B cell (primary cell): ENCODE results near the gene TYK2. TPM values are rescaled to one million over a fixed set of nuclear protein-coding genes. Genes with fewer than 3 reads are reported as not detected.

ENCODE experiments used
- ATAC-seq: fragments of 200-7000 bp; cut with Tn5 transposase; one replicate; pipeline ENCODE4 v1.10.0; 2021; ENCODE audit warnings: low read depth, mild to moderate bottlenecking, moderate number of reproducible peaks, moderate library complexity
- CTCF ChIA-PET: fragments of 350-600 bp; sonication (Branson Sonifier 250); formaldehyde crosslinking; loops from one replicate; lab custom pipeline; 2021; ENCODE audit warnings: antibody characterized with exemption, inconsistent platforms; lab: Charles Lee
- POLR2A ChIA-PET: fragments of 350-600 bp; sonication (Branson Sonifier 250); formaldehyde crosslinking; loops from one replicate; lab custom pipeline; 2021; ENCODE audit warnings: antibody characterized with exemption; lab: Charles Lee
- DNase-seq: peaks from one replicate; pipeline ENCODE4 v3.0.0; 2013
- H2AFZ ChIP-seq: 2 replicates; pipeline ENCODE4 v1.6.1; 2012; ENCODE audit warnings: mild to moderate bottlenecking, low read depth, low read length; ENCODE audit not compliant: insufficient read depth, poor library complexity, severe bottlenecking
- H3K27ac ChIP-seq, 2 donors: 1 replicate in 1 of 2; 2 replicates in 1 of 2; pipeline ENCODE4 v1.5.1; 2012 to 2013; ENCODE audit warnings: low read length in 2 of 2, mild to moderate bottlenecking in 2 of 2, moderate library complexity in 1 of 2
- H3K27me3 ChIP-seq, 4 experiments: fragments of 200-600 bp in 1 of 4; sonication (generic) in 1 of 4; replicated peaks in 1 of 4; 1 replicate in 2 of 4; 2 replicates in 2 of 4; pipeline versions ENCODE4 v1.6.1 to v1.7.0; 2013 to 2016; ENCODE audit warnings: low read length in 3 of 4, mild to moderate bottlenecking in 2 of 4, mixed read lengths in 1 of 4, moderate library complexity in 1 of 4; ENCODE audit not compliant: insufficient read depth in 4 of 4, control insufficient read depth in 3 of 4; ENCODE audit errors: control extremely low read depth in 1 of 4
- H3K36me3 ChIP-seq, 2 experiments: replicated peaks in 1 of 2; 1 replicate in 1 of 2; 2 replicates in 1 of 2; pipeline versions ENCODE4 v1.6.1 to v1.7.1; 2013; ENCODE audit warnings: low read length in 1 of 2; ENCODE audit not compliant: insufficient read depth in 2 of 2, control insufficient read depth in 1 of 2; ENCODE audit errors: control extremely low read depth in 1 of 2, extremely low read depth in 1 of 2
- H3K4me1 ChIP-seq, 2 donors: fragments of 200-600 bp in 1 of 2; sonication (generic) in 1 of 2; 1 replicate in 1 of 2; 2 replicates in 1 of 2; pipeline versions ENCODE4 v1.5.1 to v1.6.1; 2013 to 2017; ENCODE audit warnings: low read length in 2 of 2; ENCODE audit not compliant: control insufficient read depth in 2 of 2, insufficient read depth in 2 of 2
- H3K4me2 ChIP-seq: replicated peaks from 2 replicates; pipeline ENCODE3; 2012; ENCODE audit warnings: mild to moderate bottlenecking, low read depth, low read length; ENCODE audit not compliant: poor library complexity, severe bottlenecking
- H3K4me3 ChIP-seq, 5 experiments: fragments of 200-600 bp in 1 of 5; sonication (generic) in 1 of 5; 1 replicate in 3 of 5; 2 replicates in 2 of 5; pipeline versions ENCODE4 v1.5.1 to v1.7.0; 2011 to 2016; ENCODE audit warnings: low read length in 4 of 5, mild to moderate bottlenecking in 4 of 5, low read depth in 2 of 5, control low read depth in 1 of 5, moderate library complexity in 1 of 5; ENCODE audit not compliant: insufficient read depth in 1 of 5; ENCODE audit errors: control extremely low read depth in 1 of 5, extremely low read depth in 1 of 5
- H3K79me2 ChIP-seq: fragments of 200-600 bp; sonication (generic); one replicate; pipeline ENCODE4 v1.6.0; 2016; ENCODE audit warnings: low read length; ENCODE audit not compliant: control insufficient read depth, insufficient read depth
- H3K9ac ChIP-seq: fragments of 200-600 bp; sonication (generic); 2 replicates; pipeline ENCODE4 v1.6.1; 2017; ENCODE audit warnings: mild to moderate bottlenecking, low read length, moderate library complexity
- H3K9me3 ChIP-seq, 3 donors: one replicate each; pipeline versions ENCODE4 v1.6.1 to v1.7.1; 2013; ENCODE audit warnings: low read length in 2 of 3; ENCODE audit not compliant: control insufficient read depth in 2 of 3, insufficient read depth in 1 of 3; ENCODE audit errors: control extremely low read depth in 1 of 3
- H4K20me1 ChIP-seq: 2 replicates; pipeline ENCODE4 v1.6.0; 2012; ENCODE audit warnings: mild to moderate bottlenecking, low read length; ENCODE audit not compliant: insufficient read depth, control insufficient read depth, poor library complexity, severe bottlenecking
- H3K27ac Mint-ChIP-seq: one replicate; pipeline ENCODE4 v1.8.0; 2021; ENCODE audit warnings: mixed read lengths
- H3K27me3 Mint-ChIP-seq: one replicate; pipeline ENCODE4 v1.8.0; 2021; ENCODE audit warnings: mixed read lengths
- H3K4me1 Mint-ChIP-seq: one replicate; pipeline ENCODE4 v1.8.0; 2021; ENCODE audit warnings: mixed read lengths
- H3K4me3 Mint-ChIP-seq: one replicate; pipeline ENCODE4 v1.8.0; 2021; ENCODE audit warnings: mixed read lengths
- H3K9me3 Mint-ChIP-seq: one replicate; pipeline ENCODE4 v1.8.0; 2022; ENCODE audit warnings: mixed read lengths; ENCODE audit not compliant: insufficient read depth
- CTCF ChIP-seq: fragments of 200-600 bp; IDR thresholded peaks from one replicate; pipeline ENCODE4 v1.8.0; 2022; ENCODE audit warnings: antibody characterized with exemption, mild to moderate bottlenecking
- EZH2 ChIP-seq: IDR thresholded peaks from 2 replicates; pipeline ENCODE4 v1.6.1; 2012; ENCODE audit warnings: borderline replicate concordance, low read depth, mild to moderate bottlenecking, moderate library complexity, low read length; ENCODE audit not compliant: insufficient read depth, poor library complexity, severe bottlenecking
- WGBS: methylation state at CpG from one replicate; pipeline ENCODE4 v1.1.5; 2013; ENCODE audit warnings: missing lambda C conversion rate; ENCODE audit not compliant: insufficient coverage; 5-methylcytosine and 5-hydroxymethylcytosine counted together
- intact Hi-C: fragments of 100-400 bp; cut with micrococcal nuclease; formaldehyde crosslinking; loops from one replicate; pipeline ENCODE4 v1.10.0; 2022
- polyA plus RNA-seq: library from polyadenylated mRNA; depleted of rRNA; stranded (reverse); fragments of >200 nt; gene quantifications from 2 replicates; pipeline ENCODE4 v1.2.3, GENCODE V29; 2012
- total RNA-seq, 2 donors: library from RNA; stranded (reverse); fragments of 120-200 nt in 1 of 2; gene quantifications; 1 replicate in 1 of 2; 2 replicates in 1 of 2; pipeline versions ENCODE4 v1.2.3 to v1.2.4, GENCODE V29; 2013 to 2022

The TYK2 gene
- total and polyA plus RNA-seq, 2 donors (not counting 1 experiment from before 2014, with no cell fraction given), result 337 to 343 TPM

GRCh38 chr19:10395917-10396316 is 15.5 kb upstream of the TYK2 start:
- peaks cover 11% of the 10 kb centered on the region for H3K4me1 Mint-ChIP-seq
- intact Hi-C loops, result no loop called here
- peaks cover 49% of the 10 kb centered on the region for H4K20me1 ChIP-seq
- H3K4me1 ChIP-seq, result peaks cover under 1 to 19% of the 10 kb centered on the region in 2 donors
- WGBS, result 95% methylated on average over 24 of the region's 24 CpGs
- H3K27ac ChIP-seq, result no peak overlapping the region
- DNase-seq (no peak), ATAC-seq (no peak)
- no peak overlapping the region for H3K27ac Mint-ChIP-seq
- ChIA-PET CTCF (interaction anchor here (2.9 to 18.2 kb wide), 2 partner anchors 128 to 137 kb away, joined by 8 to 570 read pairs; partner anchors contain the start of gene ICAM1), POLR2A (no interaction called here)
- peaks cover 0 to 37% of the 10 kb centered on the region in 2 experiments for H3K36me3 ChIP-seq
- no peak overlapping the region for H3K4me2 ChIP-seq
- no peaks in the 10 kb centered on the region for H3K27me3 ChIP-seq
- H3K9me3 ChIP-seq, result no peaks in the 10 kb centered on the region
- no peak overlapping the region for H3K4me3 ChIP-seq
- no peak overlapping the region for H3K9ac ChIP-seq
- TF ChIP-seq CTCF, result no peak
- no peak for TF ChIP-seq EZH2
- H2AFZ ChIP-seq, result no peak overlapping the region
- peaks cover 34% of the 10 kb centered on the region for H3K79me2 ChIP-seq
- H3K9me3 Mint-ChIP-seq, result no peaks in the 10 kb centered on the region
- no peak overlapping the region for H3K4me3 Mint-ChIP-seq
- H3K27me3 Mint-ChIP-seq, result no peaks in the 10 kb centered on the region

GRCh38 chr19:10395436-10395835 is 15.1 kb upstream of the TYK2 start:
- H3K4me3 ChIP-seq, result no peak overlapping the region
- POLR2A ChIA-PET, result interaction anchor here (0.6 kb wide), 1 partner anchor 85 kb away, joined by 6 read pairs; no protein-coding TSS in a partner anchor
- no peaks in the 10 kb centered on the region for H3K9me3 Mint-ChIP-seq
- no peak for TF ChIP-seq EZH2
- TF ChIP-seq CTCF, result no peak
- H3K4me2 ChIP-seq, result no peak overlapping the region
- H3K27me3 Mint-ChIP-seq, result no peaks in the 10 kb centered on the region
- no peak overlapping the region for H3K27ac ChIP-seq
- peaks cover 0 to 16% of the 10 kb centered on the region in 2 donors for H3K4me1 ChIP-seq
- H3K9ac ChIP-seq, result no peak overlapping the region
- no peak overlapping the region for H2AFZ ChIP-seq
- H3K36me3 ChIP-seq, result peaks cover 0 to 37% of the 10 kb centered on the region in 2 experiments
- no peak overlapping the region for H3K27ac Mint-ChIP-seq
- H3K4me1 Mint-ChIP-seq, result peaks cover 13% of the 10 kb centered on the region
- ATAC-seq (no peak), DNase-seq (no peak)
- CTCF ChIA-PET, result interaction anchor here (2.9 to 18.2 kb wide), 2 partner anchors 127 to 136 kb away, joined by 8 to 570 read pairs; partner anchors contain the start of gene ICAM1
- peaks cover 44% of the 10 kb centered on the region for H4K20me1 ChIP-seq
- H3K4me3 Mint-ChIP-seq, result no peak overlapping the region
- peaks cover 30% of the 10 kb centered on the region for H3K79me2 ChIP-seq
- WGBS, result over 99% methylated on average over 12 of the region's 26 CpGs
- H3K27me3 ChIP-seq, result no peaks in the 10 kb centered on the region
- intact Hi-C loops, result no loop called here
- no peaks in the 10 kb centered on the region for H3K9me3 ChIP-seq
